Endodermal cell (in vitro differentiated cells): ENCODE data around the gene ZMYND8. TPM values are rescaled to one million over a fixed set of nuclear protein-coding genes. Genes with fewer than 3 reads are reported as not detected.
"Not testable (repeated sequence)": the region's sequence is repeated elsewhere in the genome, so short reads cannot be mapped to it uniquely, and the experiment has no call there.

Experiments
- DNase-seq: peaks from one replicate; pipeline ENCODE4 v3.0.0-alpha.2; 2017
- H3K27ac ChIP-seq: 2 replicates; pipeline ENCODE4 v1.5.1; 2013; ENCODE audit warnings: mild to moderate bottlenecking, low read depth, low read length, moderate library complexity
- H3K27me3 ChIP-seq: 2 replicates; pipeline ENCODE4 v1.6.1; 2013; ENCODE audit warnings: mild to moderate bottlenecking, low read length, moderate library complexity; ENCODE audit not compliant: insufficient read depth, control insufficient read depth, poor library complexity, severe bottlenecking
- H3K36me3 ChIP-seq: 2 replicates; pipeline ENCODE4 v1.7.0; 2013; ENCODE audit warnings: mild to moderate bottlenecking, low read length, moderate library complexity; ENCODE audit not compliant: control insufficient read depth, insufficient read depth
- H3K4me1 ChIP-seq: one replicate; pipeline ENCODE4 v1.7.0; 2013; ENCODE audit warnings: low read length; ENCODE audit not compliant: control insufficient read depth, insufficient read depth
- H3K4me3 ChIP-seq: 2 replicates; pipeline ENCODE4 v1.5.1; 2013; ENCODE audit warnings: mild to moderate bottlenecking, low read length, moderate library complexity
- H3K9ac ChIP-seq: 2 replicates; pipeline ENCODE4 v1.6.1; 2013; ENCODE audit warnings: mild to moderate bottlenecking, low read length, moderate library complexity; ENCODE audit not compliant: poor library complexity, severe bottlenecking; ENCODE audit errors: extremely low read depth
- H3K9me3 ChIP-seq: 2 replicates; pipeline ENCODE4 v1.6.1; 2013; ENCODE audit warnings: mild to moderate bottlenecking, low read length, moderate library complexity; ENCODE audit not compliant: control insufficient read depth
- H3K27ac Mint-ChIP-seq: 2 replicates; pipeline ENCODE4 v1.8.0; 2020; ENCODE audit warnings: mixed read lengths
- H3K27me3 Mint-ChIP-seq: 2 replicates; pipeline ENCODE4 v1.8.0; 2021; ENCODE audit warnings: mild to moderate bottlenecking, mixed read lengths; ENCODE audit not compliant: insufficient read depth
- H3K36me3 Mint-ChIP-seq: 2 replicates; pipeline ENCODE4 v1.8.0; 2020; ENCODE audit warnings: low read depth, mixed read lengths
- H3K4me1 Mint-ChIP-seq: 2 replicates; pipeline ENCODE4 v1.8.0; 2020; ENCODE audit warnings: mixed read lengths
- H3K4me3 Mint-ChIP-seq: 2 replicates; pipeline ENCODE4 v1.8.0; 2020; ENCODE audit warnings: mild to moderate bottlenecking, moderate library complexity, mixed read lengths
- H3K9me3 Mint-ChIP-seq: 2 replicates; pipeline ENCODE4 v1.8.0; 2020; ENCODE audit warnings: mild to moderate bottlenecking, mixed read lengths
- CTCF ChIP-seq: fragments of 200-600 bp; sonication (generic); conservative IDR thresholded peaks from 2 replicates; pipeline ENCODE4 v1.5.0; 2021; ENCODE audit warnings: antibody characterized with exemption, mild to moderate bottlenecking
- WGBS, 2 experiments: methylation state at CpG; one replicate each; pipeline versions ENCODE4 v1.1.5 to v1.1.7; 2013; ENCODE audit warnings: missing lambda C conversion rate in 2 of 2, mixed read lengths in 1 of 2; ENCODE audit not compliant: insufficient coverage in 1 of 2, insufficient read length in 1 of 2; 5-methylcytosine and 5-hydroxymethylcytosine counted together
- total RNA-seq, 2 donors: library from RNA; stranded (reverse); fragmentation: NEBNext Ultra II Directional in 1 of 2; extraction: Animal tissue kit (Norgen Biotek cat#: 25700) in 1 of 2; gene quantifications; 2 replicates in 1 of 2; 3 replicates in 1 of 2; pipeline ENCODE4 v1.2.1, GENCODE V29; 2021

Gene ZMYND8
- total RNA-seq, 2 donors from 2014 or later: 85.0 to 99.9 TPM

GRCh38 chr20:47389867-47390347 lies 33.4 kb upstream of the ZMYND8 start:
- 95 to 97% methylated on average over 2 to 5 of the region's 6 CpGs for WGBS, 2 experiments
- Mint-ChIP-seq H3K4me3 (no peak overlapping the region), H3K9me3 (peaks cover 5% of the 10 kb centered on the region), H3K4me1 (no peaks in the 10 kb centered on the region), H3K27ac (no peak overlapping the region), H3K27me3 (no peaks in the 10 kb centered on the region), H3K36me3 (no peaks in the 10 kb centered on the region)
- no peak overlapping the region for H3K9ac ChIP-seq
- H3K27ac ChIP-seq: no peak overlapping the region
- H3K9me3 ChIP-seq: no peaks in the 10 kb centered on the region
- H3K4me1 ChIP-seq: no peaks in the 10 kb centered on the region
- no peak for TF ChIP-seq CTCF
- H3K4me3 ChIP-seq: no peak overlapping the region
- H3K36me3 ChIP-seq: no peaks in the 10 kb centered on the region
- no peak for DNase-seq
- H3K27me3 ChIP-seq: no peaks in the 10 kb centered on the region

GRCh38 chr20:47385968-47386367 lies 29.5 kb upstream of the ZMYND8 start:
- DNase-seq, H3K4me1 ChIP-seq, H3K27me3 Mint-ChIP-seq, H3K4me3 Mint-ChIP-seq, H3K9me3 ChIP-seq, H3K9ac ChIP-seq, H3K4me3 ChIP-seq, H3K9me3 Mint-ChIP-seq, H3K27ac Mint-ChIP-seq, H3K27ac ChIP-seq, H3K36me3 ChIP-seq, H3K27me3 ChIP-seq, H3K36me3 Mint-ChIP-seq: not testable (repeated sequence)
- WGBS, 2 experiments: 100% methylated on average over 2 to 4 of the region's 5 CpGs
- H3K4me1 Mint-ChIP-seq: peaks cover 14% of the 10 kb centered on the region

- Mint-ChIP-seq H3K27me3 (no peaks in the 10 kb centered on the region), H3K4me3 (no peak overlapping the region), H3K4me1 (peaks cover 14% of the 10 kb centered on the region), H3K36me3 (no peaks in the 10 kb centered on the region), H3K9me3 (no peaks in the 10 kb centered on the region), H3K27ac (no peak overlapping the region)
- Histone ChIP-seq H3K4me1 (no peaks in the 10 kb centered on the region), H3K9me3 (no peaks in the 10 kb centered on the region), H3K36me3 (no peaks in the 10 kb centered on the region), H3K27ac (no peak overlapping the region), H3K9ac (no peak overlapping the region), H3K27me3 (no peaks in the 10 kb centered on the region), H3K4me3 (no peak overlapping the region)
- TF ChIP-seq CTCF: no peak
- no peak for DNase-seq
- 83 to 85% methylated on average over 4 to 5 of the region's 5 CpGs for WGBS, 2 experiments
Measured at GRCh38 chr20:47382746-47383415, 26.4 kb upstream of the ZMYND8 start.

- Mint-ChIP-seq H3K27me3 (no peaks in the 10 kb centered on the region), H3K4me3 (no peak overlapping the region), H3K27ac (no peak overlapping the region), H3K4me1 (peaks cover 14% of the 10 kb centered on the region), H3K9me3 (no peaks in the 10 kb centered on the region), H3K36me3 (no peaks in the 10 kb centered on the region)
- Histone ChIP-seq H3K27ac (no peak overlapping the region), H3K36me3 (no peaks in the 10 kb centered on the region), H3K9me3 (no peaks in the 10 kb centered on the region), H3K27me3 (no peaks in the 10 kb centered on the region), H3K4me3 (no peak overlapping the region), H3K4me1 (no peaks in the 10 kb centered on the region), H3K9ac (no peak overlapping the region)
- WGBS, 2 experiments: 87 to 94% methylated on average over 4 of the region's 4 CpGs
- TF ChIP-seq CTCF: no peak
- no peak for DNase-seq
Measured at GRCh38 chr20:47380481-47380880, 24.0 kb upstream of the ZMYND8 start.
